DOHH2 (cell line): ENCODE data around the gene STK32C.

Experiments
- H3F3A ChIP-seq: fragments of 200-600 bp; sonication (generic), shearing (Covaris generic); 2 replicates; pipeline ENCODE4 v1.6.0; 2016; ENCODE audit warnings: antibody characterized with exemption, mild to moderate bottlenecking; ENCODE audit not compliant: control insufficient read depth, insufficient read depth
- H3K27ac ChIP-seq: fragments of 200-600 bp; sonication (generic); 2 replicates; pipeline ENCODE4 v1.5.1; 2014; ENCODE audit warnings: low read depth, mild to moderate bottlenecking, low read length, moderate library complexity
- H3K27me3 ChIP-seq: fragments of 200-600 bp; sonication (generic); 2 replicates; pipeline ENCODE4 v1.6.1; 2014; ENCODE audit warnings: mild to moderate bottlenecking, low read length, mixed read lengths; ENCODE audit not compliant: control insufficient read depth
- H3K36me3 ChIP-seq: fragments of 200-600 bp; sonication (generic); 2 replicates; pipeline ENCODE4 v1.6.1; 2014; ENCODE audit warnings: mild to moderate bottlenecking, low read length, moderate library complexity, mixed read lengths; ENCODE audit not compliant: control insufficient read depth
- H3K4me1 ChIP-seq: fragments of 200-600 bp; sonication (generic); 2 replicates; pipeline ENCODE4 v1.6.1; 2014; ENCODE audit warnings: mild to moderate bottlenecking, low read length, mixed read lengths; ENCODE audit not compliant: control insufficient read depth
- H3K4me2 ChIP-seq: fragments of 200-600 bp; sonication (generic); 2 replicates; pipeline ENCODE4 v1.6.0; 2014; ENCODE audit warnings: mild to moderate bottlenecking, low read length, moderate library complexity
- H3K4me3 ChIP-seq: fragments of 200-600 bp; sonication (generic); 2 replicates; pipeline ENCODE4 v1.5.1; 2014; ENCODE audit warnings: mild to moderate bottlenecking, low read length, mixed read lengths
- H3K79me2 ChIP-seq: fragments of 200-600 bp; sonication (generic); 2 replicates; pipeline ENCODE4 v1.6.1; 2014; ENCODE audit warnings: mild to moderate bottlenecking, low read length, mixed read lengths; ENCODE audit not compliant: control insufficient read depth
- H3K9me2 ChIP-seq: fragments of 200-600 bp; sonication (generic); replicated peaks from 2 replicates; pipeline ENCODE4 v1.6.1; 2014; ENCODE audit warnings: mild to moderate bottlenecking, low read length, mixed read lengths; ENCODE audit not compliant: control insufficient read depth
- H3K9me3 ChIP-seq: fragments of 200-600 bp; sonication (generic); 2 replicates; pipeline ENCODE4 v1.6.1; 2014; ENCODE audit warnings: antibody characterized with exemption, low read length, mixed read lengths; ENCODE audit not compliant: control insufficient read depth, insufficient read depth
- H4K20me1 ChIP-seq: fragments of 200-600 bp; sonication (generic); 2 replicates; pipeline ENCODE4 v1.6.0; 2014; ENCODE audit warnings: low read depth, mild to moderate bottlenecking, antibody characterized with exemption, low read length, moderate library complexity; ENCODE audit not compliant: control insufficient read depth, insufficient read depth
- EZH2phosphoT487 ChIP-seq: fragments of 200-600 bp; sonication (generic); IDR thresholded peaks from 2 replicates; pipeline ENCODE4 v1.6.1; 2017; ENCODE audit warnings: borderline replicate concordance, mild to moderate bottlenecking, antibody characterized with exemption, low read length, moderate library complexity, mixed read lengths
- TF ChIP-seq, protein P1 (sequence below): fragments of 200-600 bp; sonication (generic); IDR thresholded peaks from one replicate; pipeline ENCODE4 v1.5.1; 2014; ENCODE audit warnings: antibody characterized with exemption, mild to moderate bottlenecking, low read depth, low read length; ENCODE audit not compliant: poor library complexity, severe bottlenecking

The STK32C gene

DNA sequence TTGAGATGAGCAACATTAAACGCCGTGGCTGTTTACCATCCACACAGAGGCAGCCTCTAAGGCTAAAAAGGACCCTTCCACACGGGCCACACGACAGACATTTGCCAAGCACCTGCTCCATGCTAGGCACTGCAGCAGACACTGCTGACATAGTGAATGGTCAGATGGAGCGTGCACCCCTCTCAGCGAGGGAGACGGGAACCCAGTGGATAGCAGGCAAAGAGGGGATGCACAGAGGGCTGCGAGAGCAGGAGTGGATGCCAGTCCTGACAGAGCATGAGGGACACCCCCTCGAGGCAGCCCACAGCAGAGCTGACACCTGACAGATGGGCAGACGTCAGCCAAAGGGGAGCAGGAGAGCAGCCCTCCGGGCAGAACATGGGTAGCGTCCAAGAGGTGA is 5.6 kb upstream of the STK32C start:
- Histone ChIP-seq H3K4me2 (no peak overlapping the region), H4K20me1 (no peaks in the 10 kb centered on the region), H3K36me3 (no peaks in the 10 kb centered on the region), H3K4me3 (no peak overlapping the region), H3K27ac (no peak overlapping the region), H3K4me1 (no peaks in the 10 kb centered on the region), H3K9me3 (no peaks in the 10 kb centered on the region), H3K79me2 (no peaks in the 10 kb centered on the region), H3K27me3 (peaks cover 6% of the 10 kb centered on the region; the same call in 1 of the 2 replicates), H3K9me2 (no peaks in the 10 kb centered on the region), H3F3A (no peaks in the 10 kb centered on the region)
- TF ChIP-seq, protein P1, sequence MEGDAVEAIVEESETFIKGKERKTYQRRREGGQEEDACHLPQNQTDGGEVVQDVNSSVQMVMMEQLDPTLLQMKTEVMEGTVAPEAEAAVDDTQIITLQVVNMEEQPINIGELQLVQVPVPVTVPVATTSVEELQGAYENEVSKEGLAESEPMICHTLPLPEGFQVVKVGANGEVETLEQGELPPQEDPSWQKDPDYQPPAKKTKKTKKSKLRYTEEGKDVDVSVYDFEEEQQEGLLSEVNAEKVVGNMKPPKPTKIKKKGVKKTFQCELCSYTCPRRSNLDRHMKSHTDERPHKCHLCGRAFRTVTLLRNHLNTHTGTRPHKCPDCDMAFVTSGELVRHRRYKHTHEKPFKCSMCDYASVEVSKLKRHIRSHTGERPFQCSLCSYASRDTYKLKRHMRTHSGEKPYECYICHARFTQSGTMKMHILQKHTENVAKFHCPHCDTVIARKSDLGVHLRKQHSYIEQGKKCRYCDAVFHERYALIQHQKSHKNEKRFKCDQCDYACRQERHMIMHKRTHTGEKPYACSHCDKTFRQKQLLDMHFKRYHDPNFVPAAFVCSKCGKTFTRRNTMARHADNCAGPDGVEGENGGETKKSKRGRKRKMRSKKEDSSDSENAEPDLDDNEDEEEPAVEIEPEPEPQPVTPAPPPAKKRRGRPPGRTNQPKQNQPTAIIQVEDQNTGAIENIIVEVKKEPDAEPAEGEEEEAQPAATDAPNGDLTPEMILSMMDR, result no peak
- TF ChIP-seq EZH2phosphoT487, result no peak

DNA sequence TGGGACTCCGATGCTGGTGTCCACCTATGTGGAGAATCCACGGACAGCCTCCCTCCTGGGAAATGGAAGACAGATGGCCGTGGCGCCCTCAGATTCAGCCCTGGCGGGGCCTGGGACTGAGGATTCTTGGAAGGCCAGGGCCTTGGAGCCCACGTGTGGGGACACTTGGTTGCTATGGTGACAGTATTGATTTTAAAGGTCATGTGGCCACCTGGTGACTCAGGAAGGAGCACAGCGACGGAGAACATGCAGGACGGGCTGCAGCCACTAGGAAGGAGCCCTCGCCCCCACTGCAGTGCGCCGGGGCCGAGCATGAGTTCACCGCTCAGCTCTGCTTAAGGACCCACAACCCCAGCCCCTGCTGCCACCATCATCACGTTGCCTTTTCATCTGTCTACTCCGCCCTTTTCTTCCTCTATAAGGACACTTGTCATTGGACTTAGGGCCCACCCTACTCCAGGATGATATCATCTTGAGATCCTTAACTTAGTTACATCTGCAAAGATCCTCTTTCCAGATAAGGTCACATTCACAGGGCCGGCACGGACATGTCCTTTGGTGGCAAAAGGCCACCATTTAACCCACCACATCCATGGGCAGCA is 3.7 kb upstream of the STK32C start:
- TF ChIP-seq, protein P1, result no peak
- no peak for TF ChIP-seq EZH2phosphoT487
- H3K79me2 ChIP-seq, result no peaks in the 10 kb centered on the region
- no peaks in the 10 kb centered on the region for H3F3A ChIP-seq
- no peaks in the 10 kb centered on the region for H3K4me1 ChIP-seq
- no peaks in the 10 kb centered on the region for H3K36me3 ChIP-seq
- no peak overlapping the region for H3K27ac ChIP-seq
- H3K9me2 ChIP-seq, result no peaks in the 10 kb centered on the region
- H3K9me3 ChIP-seq, result no peaks in the 10 kb centered on the region
- H3K27me3 ChIP-seq, result peaks cover 16% of the 10 kb centered on the region
- no peaks in the 10 kb centered on the region for H4K20me1 ChIP-seq
- H3K4me3 ChIP-seq, result no peak overlapping the region
- no peak overlapping the region for H3K4me2 ChIP-seq

DNA sequence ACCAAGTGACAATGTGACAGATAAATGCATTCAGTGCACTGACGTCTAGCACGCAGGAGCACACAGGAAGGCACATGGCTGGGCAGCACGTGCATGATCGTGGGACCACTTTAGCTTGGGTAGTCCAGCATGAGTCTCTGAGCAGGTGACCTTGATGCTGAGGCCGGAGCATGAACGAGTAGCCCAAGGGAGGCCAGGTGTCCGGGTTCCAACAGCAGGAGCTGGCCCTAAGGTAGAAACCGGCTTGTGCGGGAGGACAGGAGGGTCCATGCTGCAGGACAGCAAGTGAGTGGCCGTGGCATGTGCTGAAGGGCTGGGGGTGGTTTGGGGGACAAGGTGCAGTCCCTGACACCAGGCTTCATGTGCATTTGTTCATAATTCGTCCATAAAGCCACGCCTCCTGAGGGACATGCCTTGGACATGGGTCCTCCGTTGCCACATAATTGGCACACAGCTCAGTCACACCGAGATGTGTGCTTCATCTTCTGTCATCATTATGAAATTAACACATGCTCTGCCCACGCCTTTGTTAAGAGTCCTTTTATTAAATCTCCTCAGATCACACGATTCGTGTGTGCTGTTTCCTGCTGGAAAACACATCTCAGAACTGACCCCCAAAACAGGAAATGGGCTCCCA is 3.1 kb upstream of the STK32C start:
- no peak overlapping the region for H3K27ac ChIP-seq
- TF ChIP-seq, protein P1, result no peak
- no peak for TF ChIP-seq EZH2phosphoT487
- no peaks in the 10 kb centered on the region for H3K4me1 ChIP-seq
- no peak overlapping the region for H3K4me2 ChIP-seq
- no peaks in the 10 kb centered on the region for H3K9me3 ChIP-seq
- no peak overlapping the region for H3K4me3 ChIP-seq
- H3K36me3 ChIP-seq, result no peaks in the 10 kb centered on the region
- H4K20me1 ChIP-seq, result no peaks in the 10 kb centered on the region
- peaks cover 22% of the 10 kb centered on the region for H3K27me3 ChIP-seq
- no peaks in the 10 kb centered on the region for H3K79me2 ChIP-seq
- H3F3A ChIP-seq, result no peaks in the 10 kb centered on the region
- no peaks in the 10 kb centered on the region for H3K9me2 ChIP-seq
